ENCODE results near the gene SORCS3.

GRCh38 chr10:105145711-105146110, 504.6 kb downstream of the SORCS3 start:
- no peak for TF ChIP-seq POLR2A (conservative IDR thresholded peaks at IDR 0.05)
- no peak for TF ChIP-seq HDAC1 (IDR thresholded peaks at IDR 0.05)
- no peak for TF ChIP-seq CEBPB (tag; IDR thresholded peaks at IDR 0.05)
- no peak for TF ChIP-seq CTCF (IDR thresholded peaks at IDR 0.05 in 2 of 3, conservative IDR thresholded peaks at IDR 0.05 in 1 of 3; ENCODE audit: insufficient read depth in 2 of 3, low read depth in 1 of 3, low read length in 3 of 3)
- no peak for TF ChIP-seq JUN (IDR thresholded peaks at IDR 0.05; ENCODE audit: borderline replicate concordance, low read depth, low read length)
- TF ChIP-seq JUN (CRISPR knock-in tag; IDR thresholded peaks at IDR 0.05; ENCODE audit: borderline replicate concordance) = no peak
- no peak for TF ChIP-seq MAZ (CRISPR knock-in tag; conservative IDR thresholded peaks at IDR 0.05 in 1 of 2, IDR thresholded peaks at IDR 0.05 in 1 of 2)
- no peak for TF ChIP-seq ZNF224 (CRISPR knock-in tag; IDR thresholded peaks at IDR 0.05)
- no peak for TF ChIP-seq MTA1 (IDR thresholded peaks at IDR 0.05; ENCODE audit: borderline replicate concordance)
- no peak for TF ChIP-seq ZNF184 (CRISPR knock-in tag; IDR thresholded peaks at IDR 0.05)
- no peak for TF ChIP-seq ZNF253 (CRISPR knock-in tag; conservative IDR thresholded peaks at IDR 0.05)
- TF ChIP-seq DMBX1 (CRISPR knock-in tag; IDR thresholded peaks at IDR 0.05; ENCODE audit: borderline replicate concordance) = no peak

Data from K562 (cell line).